Epithelial cell of esophagus (primary cell): ENCODE data around the gene WDR27.

Experiments
- DNase-seq: peaks from one replicate; pipeline ENCODE4 v3.0.0; 2010; ENCODE audit warnings: low read depth
- H3K4me3 ChIP-seq: 2 replicates; pipeline ENCODE4 v1.5.1; 2011; ENCODE audit warnings: mild to moderate bottlenecking, low read length, control low read depth
- TF ChIP-seq, protein P1 (sequence below): IDR thresholded peaks from 2 replicates; pipeline ENCODE4 v1.5.1; 2011; ENCODE audit warnings: low read depth, mild to moderate bottlenecking, low read length, control low read depth, inconsistent platforms; ENCODE audit not compliant: insufficient read depth; ENCODE audit errors: missing control alignments

The WDR27 gene

DNA sequence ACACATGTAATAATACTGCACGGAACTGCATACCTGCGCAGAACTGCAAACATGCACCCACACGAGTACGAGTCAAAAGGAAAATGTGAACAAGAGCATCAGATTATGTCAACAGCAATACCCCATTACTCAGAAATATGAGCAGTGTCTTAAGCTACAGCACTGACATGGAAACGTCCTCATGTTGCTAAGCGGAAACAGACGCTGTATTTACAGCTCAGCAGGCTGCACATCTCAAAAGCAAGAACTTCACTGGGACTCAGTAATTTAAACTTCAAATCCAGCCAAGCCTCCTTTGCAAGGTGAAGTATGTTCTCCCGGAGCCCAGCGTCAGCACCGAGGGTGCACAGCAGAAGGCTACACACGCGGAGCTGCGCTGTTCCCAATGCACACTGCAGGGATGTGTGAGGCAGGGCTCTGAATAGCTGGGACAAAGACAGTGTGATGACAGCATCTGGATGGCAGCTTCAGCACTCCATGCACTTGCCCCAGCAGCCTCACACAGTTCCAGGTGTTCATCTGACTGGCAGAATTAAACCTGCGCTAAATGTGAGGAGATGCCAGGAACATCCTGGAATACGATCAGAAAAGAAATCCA, 202.8 kb downstream of the WDR27 start:
- no peak overlapping the region for H3K4me3 ChIP-seq
- no peak for DNase-seq
- TF ChIP-seq, protein P1, sequence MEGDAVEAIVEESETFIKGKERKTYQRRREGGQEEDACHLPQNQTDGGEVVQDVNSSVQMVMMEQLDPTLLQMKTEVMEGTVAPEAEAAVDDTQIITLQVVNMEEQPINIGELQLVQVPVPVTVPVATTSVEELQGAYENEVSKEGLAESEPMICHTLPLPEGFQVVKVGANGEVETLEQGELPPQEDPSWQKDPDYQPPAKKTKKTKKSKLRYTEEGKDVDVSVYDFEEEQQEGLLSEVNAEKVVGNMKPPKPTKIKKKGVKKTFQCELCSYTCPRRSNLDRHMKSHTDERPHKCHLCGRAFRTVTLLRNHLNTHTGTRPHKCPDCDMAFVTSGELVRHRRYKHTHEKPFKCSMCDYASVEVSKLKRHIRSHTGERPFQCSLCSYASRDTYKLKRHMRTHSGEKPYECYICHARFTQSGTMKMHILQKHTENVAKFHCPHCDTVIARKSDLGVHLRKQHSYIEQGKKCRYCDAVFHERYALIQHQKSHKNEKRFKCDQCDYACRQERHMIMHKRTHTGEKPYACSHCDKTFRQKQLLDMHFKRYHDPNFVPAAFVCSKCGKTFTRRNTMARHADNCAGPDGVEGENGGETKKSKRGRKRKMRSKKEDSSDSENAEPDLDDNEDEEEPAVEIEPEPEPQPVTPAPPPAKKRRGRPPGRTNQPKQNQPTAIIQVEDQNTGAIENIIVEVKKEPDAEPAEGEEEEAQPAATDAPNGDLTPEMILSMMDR = no peak

DNA sequence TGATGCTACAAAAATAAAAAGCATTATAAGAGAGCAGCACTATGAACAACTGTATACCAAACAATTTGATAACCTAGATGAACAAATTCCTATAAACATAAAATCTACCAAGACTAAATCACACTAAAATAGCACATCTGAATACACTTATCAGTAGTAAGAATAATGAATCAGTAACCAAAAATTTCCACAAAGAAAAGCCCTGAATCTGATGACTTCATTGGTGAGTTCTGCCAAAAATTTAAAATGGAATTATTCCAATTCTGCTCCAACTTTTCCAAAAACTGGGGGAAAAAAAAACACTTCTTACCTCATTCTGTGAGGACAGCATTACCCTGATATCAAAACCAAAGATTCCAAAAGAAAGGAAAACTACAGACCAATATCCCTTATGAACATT, 206.2 kb downstream of the WDR27 start:
- DNase-seq = no peak

DNA sequence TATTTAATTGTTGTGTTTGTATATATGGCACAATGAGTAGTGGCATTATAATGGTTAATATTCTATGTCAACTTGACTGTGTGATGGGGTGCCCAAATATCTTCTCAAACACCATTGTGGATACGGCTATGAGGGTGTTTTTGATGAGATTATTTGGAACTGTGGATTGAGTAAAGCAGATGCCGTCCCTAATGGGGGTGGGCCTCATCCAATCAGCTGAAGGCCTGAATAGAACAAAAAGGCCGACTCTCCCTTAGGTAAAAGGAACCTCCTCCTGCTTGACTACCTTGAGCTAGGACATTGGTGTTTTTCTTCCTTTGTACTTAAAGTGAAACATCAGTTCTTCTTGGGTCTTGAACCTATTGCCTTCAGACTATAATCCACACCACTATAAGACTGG, 207.8 kb downstream of the WDR27 start:
- TF ChIP-seq, protein P1 = no peak

More for the DNA sequence above, 206.2 kb downstream of the WDR27 start:
- no peak overlapping the region for H3K4me3 ChIP-seq
- TF ChIP-seq, protein P1 = no peak

DNA sequence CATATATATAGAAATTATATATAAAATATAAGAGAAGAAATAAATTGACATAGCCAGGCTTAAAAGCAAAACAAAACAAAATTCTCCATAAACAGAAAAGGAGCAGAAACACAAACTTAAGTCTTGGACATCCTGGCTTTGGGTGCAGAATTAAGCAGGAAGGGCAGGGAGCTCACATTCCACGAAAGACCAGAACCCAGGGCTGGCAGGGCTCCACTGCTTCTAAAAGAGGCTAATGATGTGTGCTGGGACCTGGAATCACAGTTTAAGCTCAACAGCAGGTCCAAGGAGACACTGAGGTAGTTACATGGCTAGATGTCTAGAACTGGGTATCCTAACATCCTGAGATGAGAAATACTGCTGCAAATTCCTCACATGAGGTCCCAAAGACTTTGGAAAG, 210.3 kb downstream of the WDR27 start:
- TF ChIP-seq, protein P1 = no peak
- DNase-seq = no peak
- H3K4me3 ChIP-seq = no peak overlapping the region

More for the DNA sequence above, 207.8 kb downstream of the WDR27 start:
- H3K4me3 ChIP-seq = no peak overlapping the region
- DNase-seq = no peak

DNA sequence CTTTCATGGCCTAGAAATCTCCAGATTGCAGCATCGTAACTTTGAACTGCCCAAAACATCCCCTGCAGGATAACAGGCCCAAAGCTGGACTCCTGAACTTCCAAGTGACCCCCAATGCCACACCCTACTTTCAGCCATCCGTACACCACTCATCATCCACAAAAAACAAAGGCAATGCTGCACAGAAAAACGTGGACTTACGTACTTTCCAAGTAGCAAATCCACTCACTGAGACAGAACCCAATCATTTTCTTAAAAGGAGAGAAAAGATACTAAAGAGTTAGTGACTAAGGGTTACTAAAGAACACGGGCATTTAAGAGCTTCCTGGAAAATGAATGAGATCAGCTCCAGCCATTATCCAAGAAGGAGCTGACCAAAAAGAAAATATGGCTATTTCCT, 211.0 kb downstream of the WDR27 start:
- TF ChIP-seq, protein P1 = no peak
- DNase-seq = no peak

DNA sequence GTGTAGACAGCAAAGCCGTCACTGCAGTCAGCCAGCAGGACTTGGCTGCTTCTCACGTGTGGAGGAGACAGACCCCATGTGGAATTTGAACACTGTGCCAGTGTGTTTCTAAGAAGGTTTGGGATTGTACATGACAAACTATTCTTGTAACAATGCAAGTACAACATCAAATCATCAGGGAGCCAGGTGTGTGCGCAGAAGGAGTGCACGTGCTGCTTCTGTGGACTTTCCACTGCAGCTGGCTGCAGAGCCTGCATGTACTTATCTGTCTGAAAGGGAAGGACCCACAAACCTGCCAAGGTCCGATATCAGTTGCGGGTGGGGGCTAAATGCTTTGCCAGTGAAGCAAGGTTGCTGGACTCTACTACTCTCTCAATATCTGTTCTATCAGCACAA, 211.6 kb downstream of the WDR27 start:
- DNase-seq = no peak
- TF ChIP-seq, protein P1 = no peak
- H3K4me3 ChIP-seq = no peak overlapping the region

More for the DNA sequence above, 211.0 kb downstream of the WDR27 start:
- no peak overlapping the region for H3K4me3 ChIP-seq
